NCI-H1105 treated with DMSO at 0.1 percent for 48 hours (cell line): ENCODE data around the gene STAB2.

Experiments used
- DNase-seq: peaks from one replicate; lab custom pipeline; 2025; lab: John Stamatoyannopoulos, UW

Gene STAB2

DNA sequence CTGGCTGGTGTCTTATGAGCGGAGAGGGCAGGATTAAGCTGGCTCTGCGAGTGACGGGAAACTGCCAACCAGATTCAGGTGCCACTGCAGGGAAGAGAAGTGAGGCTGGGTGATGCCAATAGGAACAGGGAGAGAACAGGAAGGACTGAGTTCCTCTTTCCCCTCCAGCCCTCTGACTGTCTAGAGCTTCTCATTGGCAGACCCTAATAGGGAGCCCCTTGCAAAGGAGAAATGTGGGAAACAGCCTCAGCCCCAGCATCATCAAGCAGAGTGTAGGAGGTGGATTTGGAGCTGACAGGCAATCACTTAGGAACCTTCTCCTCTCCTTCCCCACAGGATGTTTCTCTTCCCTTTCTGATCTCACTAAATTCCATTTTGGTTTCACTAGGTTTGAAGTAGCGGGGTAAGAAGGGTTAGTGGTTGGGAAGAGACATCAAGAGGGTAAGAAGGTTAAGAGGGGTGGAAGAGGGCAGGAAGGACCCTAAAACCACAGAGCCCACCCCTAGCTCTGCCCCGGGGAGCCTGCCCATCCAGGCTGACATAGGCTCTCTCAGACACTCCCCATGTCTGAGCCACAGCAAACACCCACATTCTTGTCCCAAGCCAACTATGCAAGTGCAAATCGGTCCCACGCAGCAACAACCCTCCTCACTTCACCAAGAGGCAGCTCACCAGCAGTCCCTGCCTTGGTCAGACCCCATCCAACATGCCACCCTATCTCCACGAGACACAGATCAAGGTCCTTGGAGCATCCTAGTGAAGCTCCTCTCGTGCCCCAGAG is 111.1 kb downstream of the STAB2 start:
- DNase-seq = no peak

DNA sequence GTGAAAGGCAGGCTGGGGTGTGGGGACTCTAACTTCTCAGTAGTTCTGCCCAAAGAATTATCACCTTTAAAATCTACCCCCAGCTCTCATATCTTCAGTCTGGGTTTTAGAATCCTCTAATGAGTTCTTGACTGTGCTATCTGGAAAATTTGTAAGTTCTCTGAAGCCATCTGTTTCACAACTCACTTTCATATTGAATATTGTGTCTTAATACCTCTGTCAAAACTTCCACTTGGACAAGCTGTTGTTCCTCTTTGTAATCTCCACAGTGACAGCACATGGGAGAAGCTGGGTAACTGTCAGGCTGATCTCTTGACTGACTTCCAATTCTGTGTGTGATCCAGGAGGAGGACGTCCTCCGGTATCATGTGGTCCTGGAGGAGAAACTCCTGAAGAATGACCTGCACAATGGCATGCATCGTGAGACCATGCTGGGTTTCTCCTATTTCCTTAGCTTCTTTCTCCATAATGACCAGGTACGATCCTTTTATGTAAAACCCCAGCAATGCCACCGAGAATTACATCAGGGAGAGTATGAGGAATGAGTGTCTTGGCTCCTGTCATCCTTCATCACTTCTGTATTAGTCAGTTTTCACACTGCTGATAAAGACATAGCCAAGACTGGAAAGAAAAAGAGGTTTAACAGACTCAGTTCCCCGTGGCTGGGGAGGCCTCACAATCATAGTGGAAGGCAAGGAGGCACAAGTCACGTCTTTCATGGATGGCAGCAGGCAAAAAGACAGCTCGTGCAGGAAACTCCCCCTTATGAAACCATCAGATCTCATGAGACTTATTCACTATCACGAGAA is 111.9 kb downstream of the STAB2 start:
- DNase-seq = no peak

DNA sequence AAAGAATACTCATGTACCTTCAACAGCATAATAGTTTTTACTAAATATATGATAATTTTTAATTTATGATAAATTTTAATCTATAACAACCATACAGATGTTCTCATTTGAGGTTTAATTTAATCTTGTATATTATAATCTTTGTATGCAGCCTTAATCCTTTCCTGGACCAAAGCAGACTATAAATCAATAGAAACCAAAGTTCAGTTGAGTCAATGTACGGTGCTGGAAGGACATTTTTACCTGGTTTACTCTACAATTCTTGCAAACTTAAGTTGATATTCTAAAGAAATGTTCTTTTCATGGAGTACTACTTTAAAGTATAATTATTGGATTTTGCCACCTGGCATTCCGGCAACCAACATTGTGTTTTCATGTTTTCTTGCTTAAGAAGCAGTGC is 118.0 kb downstream of the STAB2 start:
- no peak for DNase-seq

DNA sequence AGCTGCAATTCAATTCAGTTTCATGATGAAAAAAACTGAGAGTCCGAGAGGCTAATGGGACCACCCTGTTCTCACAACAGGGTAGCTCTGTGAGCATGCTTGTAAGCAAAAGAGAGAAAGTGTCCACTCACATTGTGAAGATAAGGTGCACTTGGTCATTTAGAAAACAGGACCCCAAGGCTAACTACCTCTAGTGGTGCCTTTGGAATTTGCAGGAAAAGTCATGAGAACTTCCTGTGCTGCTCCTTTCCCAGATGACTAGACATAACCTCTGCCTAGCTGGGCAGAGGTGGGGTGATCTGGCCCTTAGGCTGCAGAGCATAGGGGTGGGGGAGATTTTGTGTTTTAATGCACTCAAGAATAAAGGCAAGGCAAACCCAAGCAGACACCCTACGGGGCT is 118.9 kb downstream of the STAB2 start:
- DNase-seq = no peak

DNA sequence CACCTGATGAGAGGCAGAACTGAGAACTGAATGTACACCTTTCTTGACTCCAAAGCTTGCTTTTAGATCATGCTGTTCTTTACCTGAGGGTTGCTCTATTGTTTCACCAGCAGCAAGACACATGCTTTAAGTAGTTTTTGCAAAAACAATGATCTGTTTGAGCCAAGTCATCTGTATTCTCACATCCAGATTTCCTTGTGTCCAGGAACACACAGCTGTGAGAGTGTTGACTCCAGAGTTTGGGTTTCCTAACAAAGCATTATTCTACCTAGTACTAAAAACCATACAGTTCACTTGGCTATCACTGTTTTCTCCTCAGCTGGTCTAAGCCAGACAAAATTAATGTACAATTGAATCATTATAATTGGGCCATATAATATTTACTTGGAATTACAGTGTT is 120.4 kb downstream of the STAB2 start:
- DNase-seq = no peak

DNA sequence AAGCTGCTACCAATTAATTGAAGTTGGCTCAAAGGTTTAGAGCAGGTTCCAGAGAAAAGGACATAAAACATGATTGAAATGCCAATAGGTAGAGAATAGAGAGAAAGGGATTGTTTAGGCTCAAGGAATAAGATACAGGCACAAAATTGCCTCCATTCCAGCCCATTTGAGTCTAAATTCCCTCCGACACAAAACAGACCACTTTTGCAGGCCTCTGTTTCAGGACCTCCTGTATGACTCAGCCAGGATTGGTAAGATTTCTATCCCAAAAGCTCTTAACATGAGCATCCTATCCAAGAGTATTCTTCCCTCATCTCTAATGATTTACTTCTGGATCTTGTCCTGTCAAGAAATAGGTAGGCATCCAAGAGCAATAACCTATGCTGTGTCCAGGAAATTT is 123.5 kb downstream of the STAB2 start:
- DNase-seq = no peak

GRCh38 chr12:103712216-103712615 is 125.1 kb downstream of the STAB2 start:
- no peak for DNase-seq

GRCh38 chr12:103715494-103715893 is 128.4 kb downstream of the STAB2 start:
- no peak for DNase-seq

DNA sequence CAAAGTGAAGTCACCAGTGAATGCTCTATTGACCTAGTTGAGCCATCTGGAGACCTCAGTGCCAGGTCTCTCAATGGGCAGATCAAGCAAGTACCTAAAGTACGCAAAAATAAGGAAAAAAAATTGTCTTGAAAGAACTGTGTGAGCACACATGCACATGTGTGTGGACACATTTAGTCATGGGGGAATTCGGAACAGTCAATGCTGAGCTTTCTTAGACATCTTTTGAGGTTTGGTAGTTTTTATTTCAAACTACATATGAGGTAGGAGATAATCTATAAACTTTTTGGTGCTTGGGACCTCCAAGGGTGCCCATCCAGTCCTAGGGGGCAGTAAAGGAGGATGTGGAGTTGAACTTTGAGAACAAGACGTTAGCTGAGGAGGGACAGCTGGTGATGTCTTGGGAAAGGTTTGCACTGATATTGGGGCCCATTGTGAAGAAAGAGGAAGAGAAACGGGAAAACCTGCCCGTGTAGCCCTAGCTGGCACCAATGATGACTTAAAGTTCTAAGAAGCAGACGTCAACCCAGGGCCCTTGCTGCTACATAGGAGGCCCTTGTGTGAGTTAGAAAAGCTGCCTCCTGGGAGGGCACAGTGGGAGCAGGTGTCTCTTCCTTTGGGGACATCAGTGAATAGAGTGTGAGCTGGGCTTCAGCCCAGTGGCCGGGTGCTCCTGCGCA is 129.6 kb downstream of the STAB2 start:
- DNase-seq = no peak

- no peak for DNase-seq
Observed at GRCh38 chr12:103725398-103725797, 138.3 kb downstream of the STAB2 start.

- no peak for DNase-seq
Observed at GRCh38 chr12:103727638-103728037, 140.6 kb downstream of the STAB2 start.

DNA sequence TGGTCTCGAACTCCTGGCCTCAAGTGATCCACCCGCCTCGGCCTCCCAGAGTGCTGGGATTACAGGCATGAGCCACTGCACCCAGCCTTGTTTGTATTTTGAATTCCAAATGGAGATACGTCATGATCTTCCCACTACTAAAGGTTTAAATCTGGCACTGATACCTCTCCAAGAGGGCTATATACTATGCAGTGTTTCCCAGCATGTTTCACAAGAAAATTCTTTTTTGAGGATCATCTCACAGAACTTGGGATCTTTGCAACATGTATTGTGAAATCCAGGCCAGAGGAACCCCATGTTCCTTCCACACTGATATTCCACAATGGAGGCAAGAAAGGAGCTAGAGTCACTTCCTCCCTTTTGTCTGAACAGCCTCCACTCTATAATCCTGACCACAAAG is 141.2 kb downstream of the STAB2 start:
- no peak for DNase-seq

DNA sequence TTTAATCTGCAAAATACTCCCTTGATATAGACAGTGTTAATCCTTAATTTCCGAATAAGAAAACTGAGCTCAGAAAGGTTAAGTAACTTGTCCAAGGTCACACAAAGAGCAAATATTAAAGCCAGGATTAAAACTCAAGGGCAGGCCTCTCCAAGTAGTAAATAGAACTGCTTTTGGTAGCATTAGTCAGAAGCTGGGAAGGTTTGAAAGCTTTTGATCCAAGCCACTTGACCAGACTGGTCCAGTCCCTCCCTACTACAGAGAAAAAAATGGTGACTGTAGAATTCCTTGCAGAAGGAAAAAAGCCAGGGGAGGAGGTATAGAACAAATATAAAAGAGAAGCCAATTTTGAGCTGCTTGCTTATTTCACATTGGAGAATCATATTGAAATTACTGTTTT is 142.4 kb downstream of the STAB2 start:
- no peak for DNase-seq

DNA sequence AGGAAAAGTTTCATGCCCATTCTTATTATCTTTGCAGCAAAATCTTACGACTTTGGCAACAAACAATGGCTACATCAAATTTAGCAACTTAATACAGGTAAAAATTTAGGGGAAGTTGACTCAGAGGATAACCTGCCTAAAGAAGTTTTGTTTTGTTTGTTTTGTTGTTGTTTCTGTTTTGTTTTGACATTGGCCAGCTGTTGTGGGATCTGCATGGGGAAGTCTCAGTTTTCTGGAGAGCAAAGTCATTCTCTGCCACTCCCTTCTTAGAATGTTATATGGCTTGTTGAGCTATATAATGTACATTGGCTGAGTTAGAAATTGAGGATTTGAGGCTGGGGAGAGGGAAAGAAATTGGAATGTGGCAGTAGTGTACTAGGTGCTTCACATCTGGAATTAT is 144.5 kb downstream of the STAB2 start:
- DNase-seq = no peak

GRCh38 chr12:103734863-103735262 is 147.8 kb downstream of the STAB2 start:
- DNase-seq = no peak

DNA sequence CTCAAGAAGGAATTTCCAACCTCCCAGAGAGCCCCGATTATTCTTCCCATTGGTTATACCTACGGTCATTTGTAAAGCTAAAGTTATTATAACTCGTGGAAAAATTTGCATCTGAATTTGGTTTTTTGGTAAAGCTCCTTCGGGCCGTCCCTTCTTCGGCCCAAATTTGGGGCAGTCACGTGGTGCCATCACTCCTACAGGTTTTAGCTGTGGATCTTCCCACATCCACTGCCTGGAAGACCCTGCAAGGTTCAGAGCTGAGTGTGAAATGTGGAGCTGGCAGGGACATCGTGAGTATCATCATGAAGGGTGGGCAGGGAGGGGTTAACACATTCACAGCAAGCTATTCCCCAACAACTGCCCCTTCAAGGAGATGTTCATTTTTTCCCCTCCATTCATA is 148.2 kb downstream of the STAB2 start:
- no peak for DNase-seq

GRCh38 chr12:103736572-103736971 is 149.5 kb downstream of the STAB2 start:
- no peak for DNase-seq

GRCh38 chr12:103737881-103738280 is 150.8 kb downstream of the STAB2 start:
- no peak for DNase-seq

- DNase-seq = peak; percentile 97
Observed at GRCh38 chr12:103742349-103742932, 155.4 kb downstream of the STAB2 start.

GRCh38 chr12:103743788-103744187 is 156.7 kb downstream of the STAB2 start:
- no peak for DNase-seq

DNA sequence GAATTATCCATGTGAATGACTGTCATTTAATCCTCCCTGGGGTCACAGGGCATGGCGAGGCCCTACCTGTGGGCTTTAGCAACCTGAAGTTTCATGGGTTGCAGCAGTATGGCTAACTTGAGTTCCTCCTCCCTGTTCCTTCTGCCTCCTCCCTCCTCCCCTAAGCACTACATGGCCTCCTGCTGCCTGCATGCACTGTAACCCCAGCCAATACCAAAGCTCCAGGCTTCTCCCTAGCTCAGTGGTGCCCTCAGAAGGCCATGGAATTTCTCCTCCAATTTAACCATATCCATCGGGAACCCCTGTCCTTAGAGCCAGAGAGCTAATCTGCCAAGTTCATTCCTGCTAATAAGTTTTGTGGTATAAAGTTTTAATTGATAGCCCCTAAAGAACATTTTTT is 158.9 kb downstream of the STAB2 start:
- DNase-seq = no peak

- no peak for DNase-seq
Observed at GRCh38 chr12:103748002-103748401, 160.9 kb downstream of the STAB2 start.

GRCh38 chr12:103748875-103749274 is 161.8 kb downstream of the STAB2 start:
- no peak for DNase-seq
